BJ (cell line): ENCODE measurements around the gene FRAS1. TPM values are rescaled to one million over a fixed set of nuclear protein-coding genes. Genes with fewer than 3 reads are reported as not detected.

ENCODE experiments used
- CTCF ChIA-PET: fragments of 350-600 bp; formaldehyde crosslinking; extraction: SDS; loops from one replicate; lab custom pipeline; 2021; ENCODE audit warnings: antibody characterized with exemption, inconsistent platforms; lab: Yijun Ruan, JAX
- POLR2A ChIA-PET: fragments of 300-600 bp; sonication (Branson Sonifier 250); formaldehyde crosslinking; extraction: SDS; loops from one replicate; lab custom pipeline; 2021; ENCODE audit warnings: antibody characterized with exemption; lab: Charles Lee
- DNase-seq: peaks from one replicate; pipeline ENCODE4 v3.0.0-alpha.2; 2011; ENCODE audit warnings: low read depth
- H3K27me3 ChIP-seq: 2 replicates; pipeline ENCODE4 v1.6.0; 2011; ENCODE audit warnings: low read length; ENCODE audit not compliant: control insufficient read depth, insufficient read depth
- H3K36me3 ChIP-seq: 2 replicates; pipeline ENCODE4 v1.5.1; 2011; ENCODE audit warnings: low read length; ENCODE audit not compliant: control insufficient read depth, insufficient read depth
- H3K4me3 ChIP-seq: 2 replicates; pipeline ENCODE4 v1.5.1; 2011; ENCODE audit warnings: low read depth, mild to moderate bottlenecking, control low read depth, low read length
- polyA plus RNA-seq: library from polyadenylated mRNA; depleted of rRNA; stranded (reverse); fragments of >200 nt; gene quantifications from 2 replicates; pipeline ENCODE4 v1.2.3, GENCODE V29; 2011; rRNA removed
- small RNA-seq: library from RNA; depleted of rRNA; stranded (forward); fragments of <200 nt; gene quantifications from one replicate; pipeline ENCODE3, GENCODE V24; 2012; ENCODE audit warnings: low replicate concordance, low read depth; ENCODE audit not compliant: insufficient read length
- TF ChIP-seq, protein P1 (sequence below): IDR thresholded peaks from 2 replicates; pipeline ENCODE4 v1.5.1; 2011; ENCODE audit warnings: low read depth, mild to moderate bottlenecking, control low read depth, inconsistent platforms, low read length, moderate library complexity; ENCODE audit not compliant: insufficient read depth

Gene FRAS1
- polyA plus RNA-seq, 1 experiment = 4.4 TPM

GRCh38 chr4:78585633-78586032 is 528.5 kb downstream of the FRAS1 start:
- TF ChIP-seq, protein P1, sequence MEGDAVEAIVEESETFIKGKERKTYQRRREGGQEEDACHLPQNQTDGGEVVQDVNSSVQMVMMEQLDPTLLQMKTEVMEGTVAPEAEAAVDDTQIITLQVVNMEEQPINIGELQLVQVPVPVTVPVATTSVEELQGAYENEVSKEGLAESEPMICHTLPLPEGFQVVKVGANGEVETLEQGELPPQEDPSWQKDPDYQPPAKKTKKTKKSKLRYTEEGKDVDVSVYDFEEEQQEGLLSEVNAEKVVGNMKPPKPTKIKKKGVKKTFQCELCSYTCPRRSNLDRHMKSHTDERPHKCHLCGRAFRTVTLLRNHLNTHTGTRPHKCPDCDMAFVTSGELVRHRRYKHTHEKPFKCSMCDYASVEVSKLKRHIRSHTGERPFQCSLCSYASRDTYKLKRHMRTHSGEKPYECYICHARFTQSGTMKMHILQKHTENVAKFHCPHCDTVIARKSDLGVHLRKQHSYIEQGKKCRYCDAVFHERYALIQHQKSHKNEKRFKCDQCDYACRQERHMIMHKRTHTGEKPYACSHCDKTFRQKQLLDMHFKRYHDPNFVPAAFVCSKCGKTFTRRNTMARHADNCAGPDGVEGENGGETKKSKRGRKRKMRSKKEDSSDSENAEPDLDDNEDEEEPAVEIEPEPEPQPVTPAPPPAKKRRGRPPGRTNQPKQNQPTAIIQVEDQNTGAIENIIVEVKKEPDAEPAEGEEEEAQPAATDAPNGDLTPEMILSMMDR = no peak
- no peak for DNase-seq
- CTCF ChIA-PET = no interaction called here
- Histone ChIP-seq H3K27me3 (no peaks in the 10 kb centered on the region), H3K36me3 (no peaks in the 10 kb centered on the region), H3K4me3 (no peak overlapping the region)
- POLR2A ChIA-PET = no interaction called here

DNA sequence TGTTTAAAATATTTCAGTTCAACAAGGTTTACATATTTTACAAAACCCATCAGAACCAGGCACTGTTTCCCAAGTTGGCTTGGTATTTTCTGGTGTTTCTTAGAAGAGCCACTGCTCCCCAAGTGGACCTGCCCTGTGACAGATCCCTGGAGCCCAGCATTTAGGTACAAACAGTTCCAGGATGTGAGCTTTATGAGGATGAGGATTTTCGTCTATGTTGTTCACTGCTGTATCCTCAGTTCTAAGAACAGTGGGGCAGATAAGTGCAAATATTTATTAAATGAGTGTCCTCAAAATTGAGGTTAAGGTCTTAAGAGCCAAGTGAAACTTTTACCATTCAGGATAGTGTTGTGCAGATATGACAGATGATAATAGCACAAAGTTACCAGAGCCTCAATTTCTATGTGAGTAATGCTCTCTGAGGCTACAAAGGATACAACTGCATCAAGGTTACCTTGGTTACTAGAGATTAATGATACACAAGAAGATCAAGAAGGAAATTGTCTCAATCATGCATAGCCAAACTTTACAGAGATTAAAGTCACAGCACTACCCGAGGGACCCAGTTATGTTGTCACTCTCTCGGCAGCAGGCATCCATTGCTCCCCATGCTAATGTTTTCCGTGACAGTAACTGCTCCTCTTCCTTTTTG is 531.9 kb downstream of the FRAS1 start:
- Histone ChIP-seq H3K4me3 (no peak overlapping the region), H3K36me3 (no peaks in the 10 kb centered on the region), H3K27me3 (no peaks in the 10 kb centered on the region)
- TF ChIP-seq, protein P1 = no peak
- CTCF ChIA-PET = no interaction called here
- no peak for DNase-seq
- POLR2A ChIA-PET = no interaction called here

DNA sequence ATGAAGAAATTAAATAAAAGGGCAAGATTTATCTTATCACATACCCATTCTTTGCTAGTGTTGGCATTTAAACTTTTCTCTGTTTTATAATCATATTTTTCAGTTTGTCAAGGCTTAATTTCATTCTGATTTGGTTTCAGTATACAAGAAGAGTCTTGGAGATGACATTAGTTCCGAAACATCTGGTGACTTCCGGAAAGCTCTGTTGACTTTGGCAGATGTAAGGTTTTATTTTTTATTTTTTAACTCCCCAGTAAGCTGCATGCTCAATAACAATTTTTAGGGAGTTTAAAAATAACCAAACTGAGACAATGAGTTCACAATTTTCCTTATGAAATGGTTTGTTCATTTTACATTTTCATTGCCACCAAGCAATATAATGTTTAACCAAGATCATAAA is 534.3 kb downstream of the FRAS1 start:
- no peak overlapping the region for H3K4me3 ChIP-seq
- H3K27me3 ChIP-seq = no peaks in the 10 kb centered on the region
- ChIA-PET CTCF (interaction anchor here (1.2 kb wide), 2 partner anchors 8 to 17 kb away, joined by 3 read pairs; no protein-coding TSS in a partner anchor), POLR2A (no interaction called here)
- no peaks in the 10 kb centered on the region for H3K36me3 ChIP-seq
- DNase-seq = no peak
- TF ChIP-seq, protein P1 = no peak

- Histone ChIP-seq H3K36me3 (no peaks in the 10 kb centered on the region), H3K27me3 (no peaks in the 10 kb centered on the region), H3K4me3 (no peak overlapping the region)
- ChIA-PET POLR2A (interaction anchor here (0.6 to 0.7 kb wide), 2 partner anchors 10 to 52 kb away, joined by 3 to 4 read pairs; no protein-coding TSS in a partner anchor), CTCF (interaction anchor here (0.7 to 1.2 kb wide), 4 partner anchors 7 to 119 kb away, joined by 3 read pairs; no protein-coding TSS in a partner anchor)
- TF ChIP-seq, protein P1 = peak; percentile 15; the same call in 1 of the 2 replicates
- no peak for DNase-seq
Observed at GRCh38 chr4:78592088-78592783, 535.1 kb downstream of the FRAS1 start.

Small RNA genes within 50 kb of the gene (small RNA-seq; reads per million reads assigned to genes)
- not detected for gene AC114801.3

Other genes with a start within 250 kb of the FRAS1 start
- gene CNOT6L, start 238.0 kb upstream of the FRAS1 start, polyA plus RNA-seq = 6.4 and 9.4 TPM in 2 replicates
- 8.3 and 22.5 TPM in 2 replicates for gene MRPL1, start 194.5 kb upstream of the FRAS1 start, polyA plus RNA-seq